Retina (tissue), 1 donor: ENCODE results near the gene ARIH2.
"Not testable (repeated sequence)": the region's sequence is repeated elsewhere in the genome, so short reads cannot be mapped to it uniquely, and the experiment has no call there.

Experiments
- DNase-seq: peaks from one replicate; pipeline ENCODE4 v3.0.0-alpha.2; 2016

ARIH2 gene

GRCh38 chr3:48918388-48919214 lies at the start of gene ARIH2:
TSS of gene ARIH2 (plus strand) at chr3:48918842. CDS start at chr3:48927559, 8,717 bp downstream.
- peak; percentile 98 for DNase-seq

GRCh38 chr3:48877671-48878070 lies 41.0 kb upstream of the ARIH2 start:
- no peak for DNase-seq

GRCh38 chr3:48879307-48879993 lies 39.2 kb upstream of the ARIH2 start:
- DNase-seq: no peak

- DNase-seq: no peak
Observed at GRCh38 chr3:48879994-48880377, 38.7 kb upstream of the ARIH2 start.

GRCh38 chr3:48881006-48881405 lies 37.6 kb upstream of the ARIH2 start:
- DNase-seq: no peak

- DNase-seq: no peak
Observed at GRCh38 chr3:48881652-48882114, 37.0 kb upstream of the ARIH2 start.

GRCh38 chr3:48885753-48886152 lies 32.9 kb upstream of the ARIH2 start:
- DNase-seq: no peak

- no peak for DNase-seq
Observed at GRCh38 chr3:48891606-48892005, 27.0 kb upstream of the ARIH2 start.

GRCh38 chr3:48894516-48894915 lies 24.1 kb upstream of the ARIH2 start:
- no peak for DNase-seq

- no peak for DNase-seq
Observed at GRCh38 chr3:48896936-48897335, 21.7 kb upstream of the ARIH2 start.

- DNase-seq: no peak
Observed at GRCh38 chr3:48897460-48898376, 20.9 kb upstream of the ARIH2 start.

GRCh38 chr3:48898383-48899234 lies 20.0 kb upstream of the ARIH2 start, which contains the start of gene SLC25A20:
TSS of gene SLC25A20 (minus strand) at chr3:48898882. CDS start at chr3:48898794, 88 bp downstream.
- peak; percentile 82 for DNase-seq

- no peak for DNase-seq
Observed at GRCh38 chr3:48899273-48899672, 19.4 kb upstream of the ARIH2 start.

GRCh38 chr3:48907026-48907425 lies 11.6 kb upstream of the ARIH2 start:
- not testable (repeated sequence) for DNase-seq

- no peak for DNase-seq
Observed at GRCh38 chr3:48915296-48915695, 3.3 kb upstream of the ARIH2 start.

GRCh38 chr3:48919215-48920138 lies 835 bp downstream of the ARIH2 start:
- DNase-seq: peak; percentile 50

GRCh38 chr3:48926425-48927392 lies 8.1 kb downstream of the ARIH2 start:
- no peak for DNase-seq

- no peak for DNase-seq
Observed at GRCh38 chr3:48927928-48928327, 9.3 kb downstream of the ARIH2 start.

GRCh38 chr3:48928679-48929078 lies 10.0 kb downstream of the ARIH2 start:
- DNase-seq: no peak
